ENCODE data around the gene SYTL3. TPM values are rescaled to one million over a fixed set of nuclear protein-coding genes. Genes with fewer than 3 reads are reported as not detected.

The SYTL3 gene
- total and polyA plus RNA-seq, 2 of the 8 experiments (the other 6 are each of a cell fraction or from before 2014, with no cell fraction given) = 0.27 to 0.99 TPM

- TF ChIP-seq TCF12 (IDR thresholded peaks at IDR 0.05; ENCODE audit: low read depth, low read length) = no peak
- TF ChIP-seq EGR1 (IDR thresholded peaks at IDR 0.05; ENCODE audit: borderline replicate concordance, low read depth, low read length) = no peak
- TF ChIP-seq BCL11A (IDR thresholded peaks at IDR 0.05; ENCODE audit: low read depth in 2 of 2, low read length in 2 of 2) = no peak
- TF ChIP-seq ATF3 (IDR thresholded peaks at IDR 0.05; ENCODE audit: insufficient read depth, low read depth, low read length) = no peak
- no peak for TF ChIP-seq NRF1 (IDR thresholded peaks at IDR 0.05; ENCODE audit: low read depth, low read length)
- TF ChIP-seq SP1 (IDR thresholded peaks at IDR 0.05; ENCODE audit: low read depth, low read length) = no peak
- TF ChIP-seq MAX (IDR thresholded peaks at IDR 0.05) = no peak
- TF ChIP-seq E2F6 (IDR thresholded peaks at IDR 0.05) = no peak
- no peak for TF ChIP-seq RAD21 (IDR thresholded peaks at IDR 0.05 in 1 of 2, conservative IDR thresholded peaks at IDR 0.05 in 1 of 2; ENCODE audit: low read depth in 2 of 2, low read length in 2 of 2)
- no peak for TF ChIP-seq NANOG (IDR thresholded peaks at IDR 0.05; ENCODE audit: insufficient read depth, low read depth, low read length, poor library complexity, severe bottlenecking)
- TF ChIP-seq GABPA (IDR thresholded peaks at IDR 0.05; ENCODE audit: borderline replicate concordance, insufficient read depth, low read length) = no peak
- no peak for TF ChIP-seq TAF1 (IDR thresholded peaks at IDR 0.05; ENCODE audit: low read depth, low read length)
- TF ChIP-seq TBP (IDR thresholded peaks at IDR 0.05; ENCODE audit: low read depth, low read length) = no peak
These were observed at the start of gene SYTL3 (continued) for GRCh38 chr6:158649289-158650143.
